ENCODE results near the gene PSME4.

Gene PSME4

GRCh38 chr2:53901192-53901591, 69.6 kb downstream of the PSME4 start:
- peak in 1 of 56 donors; percentile 8 for DNase-seq

GRCh38 chr2:53896864-53897263, 73.9 kb downstream of the PSME4 start:
- DNase-seq = no peak

GRCh38 chr2:53886406-53887280, 84.2 kb downstream of the PSME4 start:
- no peak for DNase-seq

GRCh38 chr2:53884883-53885282, 85.9 kb downstream of the PSME4 start:
- no peak for DNase-seq

GRCh38 chr2:53881986-53882385, 88.8 kb downstream of the PSME4 start:
- DNase-seq = no peak

- DNase-seq = no peak
These were observed 89.4 kb downstream of the PSME4 start for GRCh38 chr2:53881360-53881759.

GRCh38 chr2:53880756-53881155, 90.0 kb downstream of the PSME4 start:
- no peak for DNase-seq

GRCh38 chr2:53877556-53877955, 93.2 kb downstream of the PSME4 start:
- no peak for DNase-seq

- no peak for DNase-seq
These were observed 93.7 kb downstream of the PSME4 start for GRCh38 chr2:53877112-53877511.

- no peak for DNase-seq
These were observed 96.3 kb downstream of the PSME4 start for GRCh38 chr2:53874401-53874950.

GRCh38 chr2:53867773-53868172, 103.0 kb downstream of the PSME4 start:
- DNase-seq = no peak

- no peak for DNase-seq
These were observed 103.6 kb downstream of the PSME4 start for GRCh38 chr2:53867169-53867568.

- DNase-seq = no peak
These were observed 104.8 kb downstream of the PSME4 start for GRCh38 chr2:53865962-53866361.

GRCh38 chr2:53865264-53865663, 105.5 kb downstream of the PSME4 start:
- DNase-seq = no peak

- DNase-seq = no peak
These were observed 107.1 kb downstream of the PSME4 start for GRCh38 chr2:53863538-53864227.

GRCh38 chr2:53861824-53862223, 109.0 kb downstream of the PSME4 start:
- DNase-seq = no peak

- DNase-seq = peak in 52 of 56 donors; percentile 9 to 83 (median 66)
These were observed 111.3 kb downstream of the PSME4 start, which contains the start of gene GPR75 for GRCh38 chr2:53859206-53860181. GPR75 (minus strand) TSS chr2:53859967; CDS start chr2:53854756, 5,211 bp downstream.

- DNase-seq = peak in 2 of 56 donors; percentile 9 to 23
These were observed 114.5 kb downstream of the PSME4 start for GRCh38 chr2:53856272-53856671.

GRCh38 chr2:53854678-53855077, 116.1 kb downstream of the PSME4 start:
- no peak for DNase-seq

- DNase-seq = no peak
These were observed 118.3 kb downstream of the PSME4 start for GRCh38 chr2:53852532-53852931.
